Fibroblast of mammary gland (primary cell): ENCODE measurements around the gene DESI2.
"Not testable (repeated sequence)": the region's sequence is repeated elsewhere in the genome, so short reads cannot be mapped to it uniquely, and the experiment has no call there.

ENCODE experiments used
- DNase-seq: peaks from one replicate; pipeline ENCODE4 v3.0.0-alpha.2; 2010; ENCODE audit warnings: low read depth
- H3K4me3 ChIP-seq: 2 replicates; pipeline ENCODE4 v1.5.1; 2011; ENCODE audit warnings: low read depth, mild to moderate bottlenecking, low read length, moderate library complexity; ENCODE audit not compliant: control insufficient read depth
- CTCF ChIP-seq: conservative IDR thresholded peaks from 2 replicates; pipeline ENCODE4 v1.5.1; 2011; ENCODE audit warnings: low read depth, low read length, inconsistent platforms; ENCODE audit not compliant: control insufficient read depth, insufficient read depth

Gene DESI2

GRCh38 chr1:244653439-244654107 lies 647 bp downstream of the DESI2 start:
- peak overlapping the region; percentile 61 for H3K4me3 ChIP-seq
- no peak for TF ChIP-seq CTCF
- DNase-seq = peak; percentile 6

GRCh38 chr1:244654108-244655038 lies 1.4 kb downstream of the DESI2 start:
- peak; percentile 15 for DNase-seq
- TF ChIP-seq CTCF = no peak
- peak overlapping the region; percentile 61 for H3K4me3 ChIP-seq

GRCh38 chr1:244655186-244655585 lies 2.3 kb downstream of the DESI2 start:
- no peak overlapping the region for H3K4me3 ChIP-seq

GRCh38 chr1:244657421-244657820 lies 4.5 kb downstream of the DESI2 start:
- H3K4me3 ChIP-seq = no peak overlapping the region
- no peak for TF ChIP-seq CTCF
- no peak for DNase-seq

More at GRCh38 chr1:244655186-244655585, 2.3 kb downstream of the DESI2 start:
- DNase-seq = no peak
- TF ChIP-seq CTCF = no peak

- no peak for TF ChIP-seq CTCF
- DNase-seq = no peak
- no peak overlapping the region for H3K4me3 ChIP-seq
Observed at GRCh38 chr1:244659694-244660093, 6.8 kb downstream of the DESI2 start.

GRCh38 chr1:244660595-244660994 lies 7.7 kb downstream of the DESI2 start:
- no peak for DNase-seq
- no peak overlapping the region for H3K4me3 ChIP-seq
- no peak for TF ChIP-seq CTCF

GRCh38 chr1:244661569-244662312 lies 8.8 kb downstream of the DESI2 start:
- not testable (repeated sequence) for DNase-seq, H3K4me3 ChIP-seq
